Muscle of leg (tissue), 11 donors: ENCODE data around the gene MYO1E. TPM values are rescaled to one million over a fixed set of nuclear protein-coding genes. Genes with fewer than 3 reads are reported as not detected.
"Not testable (repeated sequence)": the region's sequence is repeated elsewhere in the genome, so short reads cannot be mapped to it uniquely, and the experiment has no call there.

Experiments
- DNase-seq: peaks from one replicate; pipeline ENCODE4 v3.0.0; 2013
- H3K27ac ChIP-seq: one replicate; pipeline ENCODE4 v1.5.1; 2013; ENCODE audit warnings: mild to moderate bottlenecking, low read length, control low read depth
- H3K27me3 ChIP-seq: one replicate; pipeline ENCODE4 v1.6.1; 2013; ENCODE audit warnings: low read length; ENCODE audit not compliant: control insufficient read depth, insufficient read depth
- H3K36me3 ChIP-seq: one replicate; pipeline ENCODE4 v1.6.1; 2013; ENCODE audit warnings: low read length; ENCODE audit not compliant: control insufficient read depth, insufficient read depth
- H3K4me1 ChIP-seq: one replicate; pipeline ENCODE4 v1.6.1; 2013; ENCODE audit warnings: low read length; ENCODE audit not compliant: control insufficient read depth, insufficient read depth
- H3K4me3 ChIP-seq: one replicate; pipeline ENCODE4 v1.5.1; 2013; ENCODE audit warnings: low read length, control low read depth
- H3K9me3 ChIP-seq: replicated peaks from 2 replicates; pipeline ENCODE4 v1.6.1; 2013; ENCODE audit warnings: low read depth, low read length; ENCODE audit not compliant: control insufficient read depth
- WGBS: methylation state at CpG from one replicate; pipeline ENCODE4 v1.1.5; 2013; ENCODE audit warnings: missing lambda C conversion rate; ENCODE audit not compliant: insufficient coverage; 5-methylcytosine and 5-hydroxymethylcytosine counted together
- polyA plus RNA-seq, 8 donors: library from polyadenylated mRNA; unstranded; fragments of 120-200 nt; gene quantifications; one replicate each; pipeline versions ENCODE4 v1.2.1 to v1.2.3, GENCODE V29; 2013; ENCODE audit warnings: inconsistent platforms in 1 of 8, low replicate concordance in 1 of 8; ENCODE audit not compliant: insufficient read length in 8 of 8, insufficient read depth in 1 of 8
- total RNA-seq: library from RNA; stranded (reverse); fragments of 120-200 nt; gene quantifications from one replicate; pipeline ENCODE4 v1.2.4, GENCODE V29; 2013

MYO1E gene
- total and polyA plus RNA-seq, 9 donors: 30.2 to 44.0 (median 36.1) TPM

DNA sequence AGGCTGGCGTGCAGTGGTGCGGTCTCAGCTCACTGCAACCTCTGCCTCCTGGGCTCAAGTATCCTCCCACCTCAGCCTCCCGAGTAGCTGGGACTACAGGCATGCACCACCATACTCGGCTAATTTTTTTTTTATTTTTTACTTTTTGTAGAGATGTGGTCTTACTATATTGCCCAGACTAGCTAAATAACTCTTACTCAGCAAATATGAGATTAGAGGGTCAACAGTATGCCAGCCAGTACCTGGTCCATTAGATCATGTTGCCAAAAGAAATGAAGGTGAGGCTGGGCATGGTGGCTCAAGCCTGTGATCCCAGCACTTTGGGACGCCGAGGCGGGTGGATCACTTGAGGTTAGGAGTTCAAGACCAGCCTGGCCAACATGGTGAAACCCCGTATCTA lies 210.6 kb downstream of the MYO1E start:
- H3K27me3 ChIP-seq, DNase-seq, H3K4me1 ChIP-seq, H3K4me3 ChIP-seq, H3K27ac ChIP-seq, H3K9me3 ChIP-seq: not testable (repeated sequence)
- peaks cover 40% of the 10 kb centered on the region for H3K36me3 ChIP-seq
- WGBS: 100% methylated on average over 2 of the region's 8 CpGs

DNA sequence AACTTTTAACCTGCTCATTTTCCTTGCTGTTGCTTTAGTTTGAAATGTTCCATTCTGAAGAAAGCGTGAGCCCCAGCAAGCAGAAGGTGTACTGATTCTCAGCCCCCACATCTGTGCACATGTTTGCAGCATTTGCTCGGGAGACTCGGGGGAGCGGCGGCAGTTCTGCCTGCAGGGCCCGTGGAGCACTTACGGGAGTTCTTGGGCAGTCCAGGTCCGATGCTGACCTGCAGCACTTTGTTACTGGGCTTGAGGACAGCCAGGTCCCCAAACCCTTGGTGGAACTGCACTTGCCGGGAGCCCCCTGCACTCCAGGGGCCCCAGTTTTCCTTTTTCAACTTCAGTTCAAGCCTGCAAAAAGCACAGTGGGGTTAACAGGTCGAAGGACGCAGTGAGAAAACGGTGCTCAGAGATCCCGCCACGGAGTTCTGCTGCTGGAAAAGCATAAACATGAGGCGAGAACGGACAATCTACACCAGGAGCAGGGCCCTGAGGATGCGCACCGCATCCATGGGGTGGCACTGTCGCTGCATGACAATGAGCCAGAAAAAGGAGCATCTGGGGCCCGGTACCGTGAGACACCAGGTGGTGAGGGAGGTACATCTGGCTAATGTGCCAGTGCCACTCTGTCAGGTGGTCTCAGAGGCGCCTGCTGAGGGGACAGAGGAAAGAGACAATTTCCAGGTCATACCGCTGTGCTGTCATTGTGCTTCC lies 211.6 kb downstream of the MYO1E start:
- peaks cover 7% of the 10 kb centered on the region for H3K4me1 ChIP-seq
- DNase-seq: no peak
- no peak overlapping the region for H3K4me3 ChIP-seq
- no peak overlapping the region for H3K27ac ChIP-seq
- WGBS: 55% methylated on average over 21 of the region's 23 CpGs
- peaks cover 36% of the 10 kb centered on the region for H3K36me3 ChIP-seq
- H3K27me3 ChIP-seq: no peaks in the 10 kb centered on the region
- H3K9me3 ChIP-seq: no peaks in the 10 kb centered on the region

DNA sequence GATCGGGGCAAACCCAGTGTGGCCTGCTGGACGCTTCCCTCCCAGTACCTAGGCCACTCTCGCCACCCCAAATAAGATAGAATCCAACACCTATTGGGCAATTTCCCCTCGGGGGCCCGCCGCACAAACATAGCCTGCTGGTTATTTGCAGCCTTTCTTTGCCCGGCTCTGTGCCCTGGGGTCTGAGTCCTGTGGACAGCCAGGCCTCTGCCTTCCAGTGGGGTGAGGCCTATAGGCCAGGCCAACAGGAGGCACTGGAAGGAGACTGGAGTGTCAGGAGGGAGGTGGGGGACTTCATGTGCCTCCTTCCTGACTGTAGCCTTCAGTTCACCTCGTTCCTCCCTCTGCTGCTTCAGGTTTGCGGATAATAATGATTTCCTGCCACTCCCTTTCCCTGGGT lies 213.5 kb downstream of the MYO1E start:
- WGBS: 89% methylated on average over 7 of the region's 9 CpGs
- peaks cover 43% of the 10 kb centered on the region for H3K36me3 ChIP-seq

DNA sequence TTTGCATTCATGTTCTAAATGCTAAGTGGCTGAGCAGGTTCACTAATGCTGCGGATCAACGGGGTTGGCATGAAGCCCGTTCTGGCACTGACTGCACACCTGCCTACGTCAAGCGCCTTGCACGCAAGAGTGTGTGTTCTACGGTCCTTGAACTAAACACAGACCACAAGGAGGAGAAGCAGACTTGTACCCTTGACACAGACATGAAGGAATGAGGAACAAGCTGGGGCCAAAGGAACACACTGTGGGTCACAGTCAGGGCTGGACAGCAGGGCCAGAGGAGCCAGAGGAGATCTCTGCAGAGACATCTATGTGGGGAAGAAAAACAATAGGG lies 214.0 kb downstream of the MYO1E start:
- peaks cover 48% of the 10 kb centered on the region for H3K36me3 ChIP-seq
- H3K27me3 ChIP-seq: no peaks in the 10 kb centered on the region

More for the DNA sequence above, 213.5 kb downstream of the MYO1E start:
- DNase-seq: no peak
- Histone ChIP-seq H3K4me1 (peaks cover 7% of the 10 kb centered on the region), H3K4me3 (no peak overlapping the region), H3K9me3 (no peaks in the 10 kb centered on the region), H3K27me3 (no peaks in the 10 kb centered on the region), H3K27ac (no peak overlapping the region)

DNA sequence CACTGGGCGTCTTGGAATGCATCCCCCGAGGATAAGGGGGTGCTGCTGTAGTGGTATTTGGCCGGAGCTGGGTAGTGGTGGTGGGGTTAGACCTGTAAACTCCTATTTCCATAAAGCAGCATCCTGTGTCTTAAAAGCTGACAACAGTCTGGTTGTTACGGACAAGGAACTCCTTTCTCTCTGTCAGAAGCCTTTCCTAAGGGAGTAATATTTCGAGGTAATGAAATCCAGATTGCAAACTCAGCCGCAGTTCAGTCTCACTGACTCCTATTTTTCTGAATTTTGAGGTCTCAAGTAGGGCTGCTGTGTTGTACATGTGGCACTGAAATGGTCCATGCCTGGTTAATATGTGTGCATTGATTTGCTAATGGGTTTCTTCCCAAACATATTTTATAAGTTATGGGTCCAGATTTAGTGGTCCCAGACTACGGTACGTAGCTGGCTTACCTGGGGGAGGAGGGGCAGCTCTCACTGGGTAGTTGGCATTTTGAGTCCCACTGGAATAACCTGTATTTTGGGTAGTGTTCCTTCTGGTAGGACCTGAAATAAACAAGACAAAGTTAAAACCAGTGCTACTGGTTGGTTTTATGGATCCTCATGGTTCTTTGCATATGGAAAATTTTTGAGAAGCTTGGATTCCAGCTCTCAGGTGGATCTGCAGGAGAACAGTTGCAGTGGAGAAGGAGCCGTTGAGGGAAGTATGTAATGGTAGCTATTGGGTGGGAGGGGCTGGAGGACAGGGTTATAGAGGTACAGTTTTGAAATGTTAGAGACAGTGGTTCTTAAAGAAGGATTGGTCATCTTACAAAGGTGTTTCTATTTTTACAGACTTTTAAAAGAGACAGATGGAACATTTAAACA lies 214.6 kb downstream of the MYO1E start:
- H3K36me3 ChIP-seq: peaks cover 54% of the 10 kb centered on the region
- peaks cover 7% of the 10 kb centered on the region for H3K4me1 ChIP-seq
- H3K9me3 ChIP-seq: no peaks in the 10 kb centered on the region
- peak; percentile 86 for DNase-seq
- WGBS: 43% methylated on average over 3 of the region's 9 CpGs
- peak overlapping the region; percentile 29 for H3K27ac ChIP-seq
- H3K27me3 ChIP-seq: no peaks in the 10 kb centered on the region
- no peak overlapping the region for H3K4me3 ChIP-seq

More for the DNA sequence above, 214.0 kb downstream of the MYO1E start:
- Histone ChIP-seq H3K4me1 (peaks cover 7% of the 10 kb centered on the region), H3K27ac (no peak overlapping the region), H3K9me3 (no peaks in the 10 kb centered on the region), H3K4me3 (no peak overlapping the region)
- DNase-seq: no peak
- 67% methylated on average over 5 of the region's 7 CpGs for WGBS

DNA sequence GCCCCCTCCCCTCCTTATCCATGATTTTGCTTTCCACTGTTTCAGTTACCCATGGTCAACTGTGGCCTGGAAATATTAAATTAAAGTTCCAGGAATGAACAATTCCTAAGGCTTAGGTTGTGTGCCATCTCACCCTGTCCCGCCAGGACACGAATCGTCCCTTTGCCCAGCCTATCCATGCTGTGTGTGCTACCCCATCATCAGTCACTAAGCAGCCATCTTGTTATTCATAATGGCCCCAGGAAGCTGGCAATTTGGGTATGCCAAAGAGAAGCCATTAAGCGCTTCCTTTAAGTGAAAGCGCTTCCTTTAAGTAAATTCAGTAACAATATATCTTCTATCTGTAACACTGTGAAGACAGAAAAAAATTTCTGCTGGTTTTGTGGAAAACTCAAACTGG lies 215.3 kb downstream of the MYO1E start:
- WGBS: 91% methylated on average over 3 of the region's 5 CpGs
- Histone ChIP-seq H3K27ac (peak overlapping the region; percentile 29), H3K4me1 (peaks cover 7% of the 10 kb centered on the region), H3K9me3 (no peaks in the 10 kb centered on the region), H3K36me3 (peaks cover 54% of the 10 kb centered on the region), H3K27me3 (no peaks in the 10 kb centered on the region), H3K4me3 (no peak overlapping the region)
- DNase-seq: no peak

DNA sequence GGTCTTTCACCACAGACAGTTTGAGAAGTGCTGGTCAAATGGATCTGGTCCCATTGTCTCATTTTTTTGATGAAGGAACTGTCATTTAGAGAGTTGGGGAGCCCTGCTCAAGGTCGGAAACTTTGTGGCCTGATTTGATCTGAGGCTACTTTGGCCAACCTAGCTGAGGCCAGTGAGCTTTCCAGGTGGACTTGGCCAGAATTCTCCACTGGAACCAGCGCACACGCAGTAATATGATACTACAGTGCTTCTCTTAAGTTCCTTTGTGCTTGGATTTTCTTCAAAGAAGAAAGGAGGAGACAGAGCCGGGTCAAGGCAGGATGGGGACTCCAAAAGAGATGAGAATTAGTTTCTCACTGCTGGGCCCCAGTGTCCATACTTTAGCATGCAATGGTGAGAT lies 217.2 kb downstream of the MYO1E start:
- peak; percentile 67 for DNase-seq
- Histone ChIP-seq H3K4me1 (peaks cover 7% of the 10 kb centered on the region), H3K4me3 (no peak overlapping the region), H3K27me3 (no peaks in the 10 kb centered on the region), H3K27ac (no peak overlapping the region), H3K36me3 (peaks cover 61% of the 10 kb centered on the region), H3K9me3 (no peaks in the 10 kb centered on the region)
- WGBS: 0% methylated on average over 1 of the region's 4 CpGs

DNA sequence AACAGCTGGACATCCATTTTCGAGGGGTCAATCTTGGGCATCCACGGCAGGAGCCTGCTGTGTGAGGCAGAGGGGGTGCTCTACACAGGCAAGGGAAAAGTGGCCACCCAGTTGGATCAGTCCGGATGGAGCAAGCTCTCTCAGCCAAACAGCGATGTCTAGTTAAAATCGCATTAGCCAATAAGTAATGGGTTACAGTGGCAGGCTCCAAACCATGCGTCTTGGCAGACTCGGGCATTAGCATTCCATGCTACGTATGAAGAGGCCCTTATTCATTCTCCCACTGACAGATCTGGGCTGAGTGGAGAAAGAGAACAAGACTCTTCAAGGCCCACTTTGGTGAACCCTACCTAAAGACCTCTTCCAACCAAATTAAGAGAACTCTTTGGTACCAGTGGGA lies 218.4 kb downstream of the MYO1E start:
- H3K36me3 ChIP-seq: peaks cover 58% of the 10 kb centered on the region
- H3K27me3 ChIP-seq: no peaks in the 10 kb centered on the region
- DNase-seq: no peak

DNA sequence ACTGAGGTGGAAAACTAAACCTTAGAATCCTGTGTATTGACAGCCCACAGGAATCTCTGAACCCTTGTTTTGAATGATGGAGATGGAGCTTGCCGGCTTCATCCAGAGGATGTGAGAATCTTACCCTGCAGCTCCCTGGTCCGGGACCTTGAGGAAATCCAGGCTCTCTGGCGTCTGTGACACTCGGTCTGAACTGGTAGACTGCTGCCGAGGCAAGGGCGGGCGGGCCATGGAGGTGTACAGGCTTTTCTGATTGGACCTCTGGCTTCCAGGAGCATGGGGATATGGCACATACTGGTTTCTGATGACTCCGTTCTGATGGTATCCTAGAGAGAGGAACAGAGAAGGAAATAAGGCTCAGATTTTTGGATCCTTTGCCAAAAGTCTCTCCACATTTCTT lies 219.2 kb downstream of the MYO1E start:
- Histone ChIP-seq H3K4me3 (no peak overlapping the region), H3K9me3 (no peaks in the 10 kb centered on the region), H3K36me3 (peaks cover 56% of the 10 kb centered on the region), H3K27me3 (no peaks in the 10 kb centered on the region), H3K27ac (no peak overlapping the region), H3K4me1 (peaks cover 7% of the 10 kb centered on the region)
- 100% methylated on average over 2 of the region's 8 CpGs for WGBS
- DNase-seq: no peak

More for the DNA sequence above, 218.4 kb downstream of the MYO1E start:
- peaks cover 7% of the 10 kb centered on the region for H3K4me1 ChIP-seq
- no peaks in the 10 kb centered on the region for H3K9me3 ChIP-seq
- H3K4me3 ChIP-seq: no peak overlapping the region
- no peak overlapping the region for H3K27ac ChIP-seq
- 87% methylated on average over 6 of the region's 8 CpGs for WGBS

DNA sequence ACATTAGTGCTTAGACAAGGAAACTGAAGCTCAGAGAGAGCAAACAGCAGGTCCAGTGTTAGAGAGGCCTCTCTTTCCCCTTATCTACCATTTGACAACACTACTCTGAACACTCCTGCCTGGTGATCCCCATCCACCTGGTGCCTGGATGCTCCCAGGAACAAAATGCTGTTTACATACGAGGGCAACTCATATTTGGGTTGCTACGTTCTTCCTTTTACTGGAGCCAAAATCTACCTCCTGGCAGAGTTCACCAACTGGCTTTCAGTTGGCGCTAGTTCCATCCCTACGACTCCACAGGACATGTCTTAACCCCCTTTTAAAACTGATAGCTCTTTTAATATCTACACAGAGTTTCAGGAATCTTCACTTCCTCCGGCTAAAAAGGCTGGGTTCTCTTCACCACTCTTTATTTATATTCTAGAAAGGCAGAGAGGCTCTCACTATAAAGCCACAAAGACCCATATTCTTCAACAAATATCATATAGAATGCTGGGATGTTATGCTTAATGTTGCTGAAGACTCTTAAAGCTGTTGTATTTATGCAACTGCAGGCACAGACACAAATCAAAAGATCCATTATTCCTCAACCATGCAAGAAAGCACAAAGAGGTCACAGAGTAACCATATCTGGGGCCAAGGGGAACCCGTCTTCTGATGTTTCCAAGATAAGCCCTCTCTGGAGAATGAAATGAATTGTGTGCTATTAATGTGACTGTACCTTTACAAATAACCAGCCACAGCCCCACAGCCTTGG lies 219.8 kb downstream of the MYO1E start:
- 96% methylated on average over 3 of the region's 6 CpGs for WGBS
- no peaks in the 10 kb centered on the region for H3K9me3 ChIP-seq
- H3K27ac ChIP-seq: no peak overlapping the region
- no peak overlapping the region for H3K4me3 ChIP-seq
- H3K27me3 ChIP-seq: no peaks in the 10 kb centered on the region
- peaks cover 6% of the 10 kb centered on the region for H3K4me1 ChIP-seq
- peaks cover 54% of the 10 kb centered on the region for H3K36me3 ChIP-seq
- DNase-seq: no peak
